Right kidney (tissue), 9 donors: ENCODE measurements around the gene CCT3.

Experiments used
- DNase-seq: peaks from one replicate; pipeline ENCODE4 v3.0.0-alpha.2; 2016
- long read RNA-seq, 8 donors: transcript quantifications; one replicate each; lab custom pipeline, GENCODE V29; 2026

CCT3 gene
- long read RNA-seq, donor 1, transcript CCT3-201 (14 exons, 2,150 nt), result major isoform, 87 of 198 reads
- long read RNA-seq, donor 1, partial matches to known transcripts, result 101 of 198 reads
- long read RNA-seq, donor 1, other reads (novel, unspliced or antisense), result 8 of 198 reads
- long read RNA-seq, donor 2, transcript CCT3-201 (14 exons, 2,150 nt), result major isoform, 36 of 67 reads
- long read RNA-seq, donor 2, partial matches to known transcripts, result 28 of 67 reads
- long read RNA-seq, donor 2, other reads (novel, unspliced or antisense), result 0 of 67 reads
- long read RNA-seq, donor 3, transcript CCT3-201 (14 exons, 2,150 nt), result major isoform, 34 of 45 reads
- long read RNA-seq, donor 3, partial matches to known transcripts, result 10 of 45 reads
- long read RNA-seq, donor 3, other reads (novel, unspliced or antisense), result 0 of 45 reads
- long read RNA-seq, donor 4, transcript CCT3-201 (14 exons, 2,150 nt), result major isoform, 58 of 121 reads
- long read RNA-seq, donor 4, partial matches to known transcripts, result 60 of 121 reads
- long read RNA-seq, donor 4, other reads (novel, unspliced or antisense), result 0 of 121 reads
- long read RNA-seq, donor 5, transcript CCT3-201 (14 exons, 2,150 nt), result major isoform, 69 of 121 reads
- long read RNA-seq, donor 5, partial matches to known transcripts, result 37 of 121 reads
- long read RNA-seq, donor 5, other reads (novel, unspliced or antisense), result 13 of 121 reads
- long read RNA-seq, donor 6, transcript CCT3-201 (14 exons, 2,150 nt), result major isoform, 26 of 65 reads
- long read RNA-seq, donor 6, partial matches to known transcripts, result 39 of 65 reads
- long read RNA-seq, donor 6, other reads (novel, unspliced or antisense), result 0 of 65 reads
- long read RNA-seq, donor 7, transcript CCT3-201 (14 exons, 2,150 nt), result major isoform, 74 of 161 reads
- long read RNA-seq, donor 7, partial matches to known transcripts, result 78 of 161 reads
- long read RNA-seq, donor 7, other reads (novel, unspliced or antisense), result 8 of 161 reads
- long read RNA-seq, donor 8, transcript CCT3-201 (14 exons, 2,150 nt), result major isoform, 58 of 96 reads
- long read RNA-seq, donor 8, partial matches to known transcripts, result 36 of 96 reads
- long read RNA-seq, donor 8, other reads (novel, unspliced or antisense), result 0 of 96 reads

DNA sequence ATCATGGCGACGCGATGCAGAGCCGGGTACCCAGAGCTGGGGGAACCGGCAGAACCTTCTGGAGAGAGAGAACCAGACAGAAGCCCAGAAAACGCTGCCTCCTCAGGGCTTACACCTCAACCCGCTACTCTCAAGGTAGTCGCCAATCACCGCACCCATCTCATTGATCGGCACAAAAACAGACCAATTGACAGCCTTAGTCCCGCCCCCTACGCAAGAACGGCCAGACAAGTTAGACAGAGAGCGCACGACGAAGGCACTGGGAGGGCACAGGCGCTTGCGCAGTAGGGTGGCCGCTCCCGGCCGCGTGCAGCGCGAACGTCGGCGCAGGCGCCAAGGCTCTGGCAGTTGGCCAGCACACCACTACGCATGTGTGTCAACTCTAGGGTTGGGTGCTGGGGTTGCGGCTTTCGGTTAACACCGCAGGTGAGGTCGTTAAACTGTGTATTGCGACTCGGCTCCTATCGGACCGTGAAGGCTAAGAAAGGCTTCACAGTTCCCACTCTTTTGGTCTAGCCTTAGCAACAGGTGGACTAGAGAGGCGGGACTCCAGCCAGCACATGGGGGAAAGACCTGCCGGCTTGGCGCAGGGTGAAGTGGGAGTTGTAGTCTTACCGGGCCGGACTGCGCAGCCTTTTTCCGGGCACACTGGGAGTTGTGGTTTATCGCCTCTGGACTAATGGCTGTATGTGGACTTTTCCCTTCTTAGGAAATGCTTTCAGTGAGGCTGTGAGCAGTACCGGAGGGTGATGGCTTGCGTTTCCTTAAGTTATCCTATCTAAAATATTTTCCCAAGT, at the start of gene CCT3, which contains the start of gene TSACC:
CCT3 (minus strand) TSS at position 113 of the 797 bp plus-strand sequence; CDS start at position 5, 108 bp downstream.
TSACC (plus strand) TSS at position 347 of the 797 bp plus-strand sequence. CDS start 1,232 bp downstream, outside the sequence.
- DNase-seq, result peak; percentile 99

DNA sequence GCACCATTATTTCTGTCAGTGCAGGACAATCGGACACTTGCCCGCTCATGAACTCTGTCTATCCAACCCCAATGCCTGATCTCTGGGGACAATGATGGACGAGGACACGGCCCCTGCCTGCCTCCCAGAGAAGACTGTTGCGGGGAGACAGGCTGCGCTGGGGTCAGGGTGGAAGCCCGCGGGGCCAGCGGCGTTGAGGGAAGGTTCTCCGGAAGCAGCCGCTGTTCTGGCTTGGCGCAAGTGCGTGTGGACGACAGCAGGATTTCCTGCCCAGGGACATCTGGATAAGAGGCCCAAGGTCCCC, 49.7 kb upstream of the CCT3 start:
- peak; percentile 44 for DNase-seq

DNA sequence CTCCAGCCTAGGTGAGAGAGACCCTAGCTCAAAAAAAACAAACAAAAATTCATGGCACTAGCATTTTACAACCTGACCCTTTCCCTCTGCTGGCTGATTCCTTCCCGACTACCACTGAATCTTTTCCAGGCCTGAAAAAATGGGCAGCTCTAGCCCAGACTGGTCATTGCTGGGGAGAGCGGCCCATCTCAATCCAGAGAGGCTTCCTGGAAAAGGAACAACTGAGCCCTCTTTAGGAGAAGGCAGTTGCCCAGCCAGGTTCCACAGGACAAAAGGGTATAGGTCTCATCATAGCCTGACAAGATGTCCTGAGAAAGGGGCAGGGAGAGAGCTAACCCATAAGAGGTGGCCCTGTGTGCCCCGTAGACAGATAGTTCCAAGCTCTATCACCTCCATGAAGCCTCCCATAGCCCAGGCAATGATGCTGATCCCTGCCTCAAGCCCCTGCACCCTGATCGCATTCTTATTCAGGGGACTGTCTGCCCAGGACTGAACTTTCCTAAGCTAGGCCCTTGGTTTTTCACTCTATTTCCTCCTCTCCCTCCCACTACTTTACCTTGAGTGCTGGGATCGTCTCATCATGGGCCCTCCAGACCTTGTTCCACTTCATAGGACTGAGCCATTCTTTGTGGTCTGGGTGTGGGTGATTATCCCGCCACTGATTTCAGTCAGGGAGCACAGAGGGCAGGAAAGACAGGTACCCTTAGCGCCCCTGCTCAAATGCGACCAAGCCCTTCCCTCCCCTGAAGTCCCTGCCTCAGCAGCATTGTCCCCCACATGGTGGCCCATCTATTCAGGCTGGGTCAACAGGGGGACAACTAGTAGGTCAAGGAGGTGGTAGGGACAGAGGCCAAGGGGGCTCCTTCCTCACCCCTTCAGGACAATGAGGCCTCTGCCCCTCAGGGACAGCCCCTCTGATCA, 49.1 kb upstream of the CCT3 start:
- no peak for DNase-seq

DNA sequence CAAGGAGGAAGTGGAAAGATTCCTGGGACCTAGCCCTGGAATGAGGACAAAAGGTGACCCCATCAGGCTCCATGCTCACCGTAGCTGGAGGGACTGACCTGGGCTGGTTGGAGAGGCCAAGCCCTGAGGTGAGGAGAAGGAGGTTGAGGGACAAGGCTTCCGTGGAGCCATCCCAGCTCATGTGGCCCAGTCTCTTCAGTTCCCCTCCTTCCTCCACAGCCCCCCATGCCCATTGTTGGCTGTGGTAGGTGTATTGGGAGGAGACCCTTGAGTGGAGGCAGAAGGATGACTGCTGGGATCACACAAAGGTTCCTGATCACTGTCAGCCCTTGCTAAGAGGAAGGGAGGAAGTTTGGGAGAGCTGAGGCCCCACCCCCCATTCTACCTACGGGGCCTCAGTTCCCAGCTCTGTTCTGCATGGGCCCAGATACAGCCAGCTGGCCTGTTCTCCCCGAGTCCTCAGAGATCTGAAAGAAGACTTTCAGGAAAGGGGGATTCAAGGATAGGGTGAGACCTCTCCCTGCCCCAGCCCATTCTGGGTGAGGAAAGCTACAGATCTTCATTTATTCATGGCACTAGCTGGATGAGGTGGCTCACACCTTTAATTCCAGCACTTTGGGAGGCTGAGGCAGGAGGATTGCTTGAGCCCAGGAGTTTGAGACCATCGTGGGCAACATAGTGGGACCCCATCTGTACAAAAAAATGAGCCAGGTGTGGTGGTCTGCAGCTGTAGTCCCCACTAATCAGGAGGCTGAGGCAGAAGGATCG, 48.2 kb upstream of the CCT3 start:
- no peak for DNase-seq

DNA sequence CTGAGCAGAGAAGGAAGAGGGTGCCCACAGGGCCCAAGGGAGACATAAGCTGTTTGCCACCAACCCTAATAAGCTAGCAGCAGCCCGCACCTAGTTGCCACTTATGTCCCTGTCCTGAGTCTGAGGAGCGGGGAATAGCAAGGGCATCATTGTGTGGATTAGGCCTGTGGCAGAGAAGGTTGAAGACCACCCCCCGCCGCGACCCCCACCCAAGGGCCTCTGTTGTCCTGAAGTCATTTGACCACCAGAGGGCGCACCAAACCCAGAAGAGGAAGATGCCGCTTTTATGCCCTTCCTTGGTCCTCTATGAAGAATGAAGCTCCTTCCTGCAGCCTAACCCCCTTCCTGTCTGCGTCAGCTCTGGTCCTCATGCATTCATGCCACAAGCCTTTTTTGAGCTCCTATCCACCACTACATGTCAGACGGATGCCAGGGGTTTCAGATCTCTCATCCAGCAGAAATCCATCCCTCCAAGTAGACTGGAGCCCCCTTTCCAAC, 47.5 kb upstream of the CCT3 start:
- peak; percentile 67 for DNase-seq

DNA sequence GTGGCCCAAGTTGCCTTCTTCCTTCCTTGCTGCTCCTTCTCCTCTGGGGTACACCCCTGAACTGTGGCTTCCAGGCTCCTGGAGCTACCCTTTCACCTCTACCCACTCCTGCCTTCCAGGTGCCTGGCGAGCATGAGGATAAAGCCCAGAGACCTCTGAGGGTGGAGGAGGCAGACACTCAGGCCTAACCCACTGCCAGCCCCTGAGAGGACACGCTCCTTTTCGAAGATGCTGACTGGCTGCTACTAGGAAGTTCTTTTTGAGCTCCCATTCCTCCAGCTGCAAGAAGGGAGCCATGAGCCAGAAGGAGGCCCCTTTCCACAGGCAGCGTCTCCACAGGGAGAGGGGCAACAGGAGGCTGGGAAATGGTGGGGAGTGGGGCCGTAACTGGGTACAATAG, 46.6 kb upstream of the CCT3 start:
- no peak for DNase-seq

DNA sequence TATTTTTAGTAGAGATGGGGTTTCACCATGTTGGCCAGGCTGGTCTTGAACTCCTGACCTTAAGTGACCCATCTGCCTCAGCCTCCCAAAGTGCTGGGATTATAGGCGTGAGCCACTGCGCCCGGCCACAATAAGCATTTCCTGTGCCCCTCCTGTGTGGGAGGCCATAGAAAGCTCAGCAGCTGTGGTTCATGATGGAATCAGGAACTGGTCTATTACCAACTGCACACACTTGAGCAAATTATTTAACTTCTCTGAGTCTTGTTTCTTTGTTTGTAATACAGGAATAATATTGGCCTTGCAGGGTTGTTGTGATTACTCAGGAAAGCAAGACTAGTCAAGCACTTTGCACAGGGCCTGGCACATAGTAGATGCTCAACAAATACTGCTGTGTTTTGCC, 45.9 kb upstream of the CCT3 start:
- DNase-seq, result no peak

DNA sequence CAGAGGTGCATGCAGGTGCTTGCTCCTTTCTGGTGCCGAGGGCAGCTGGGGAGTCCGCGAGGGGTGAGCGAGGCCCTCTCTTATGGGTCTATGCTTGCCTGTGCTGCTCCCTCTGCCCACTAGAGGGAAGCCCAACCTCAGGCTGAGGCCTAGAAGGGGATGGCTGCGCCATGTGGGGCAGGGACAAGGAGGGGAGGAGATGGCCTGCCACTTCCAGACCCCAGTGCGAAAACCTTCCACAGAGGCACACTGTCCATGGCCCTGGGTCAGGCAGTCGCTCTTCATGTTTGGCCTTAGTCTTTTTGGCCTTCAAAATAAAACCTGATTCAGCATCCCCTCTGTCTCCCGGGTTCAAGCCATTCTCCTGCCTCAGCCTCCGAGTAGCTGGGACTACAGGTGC, 44.9 kb upstream of the CCT3 start:
- DNase-seq, result peak; percentile 35

DNA sequence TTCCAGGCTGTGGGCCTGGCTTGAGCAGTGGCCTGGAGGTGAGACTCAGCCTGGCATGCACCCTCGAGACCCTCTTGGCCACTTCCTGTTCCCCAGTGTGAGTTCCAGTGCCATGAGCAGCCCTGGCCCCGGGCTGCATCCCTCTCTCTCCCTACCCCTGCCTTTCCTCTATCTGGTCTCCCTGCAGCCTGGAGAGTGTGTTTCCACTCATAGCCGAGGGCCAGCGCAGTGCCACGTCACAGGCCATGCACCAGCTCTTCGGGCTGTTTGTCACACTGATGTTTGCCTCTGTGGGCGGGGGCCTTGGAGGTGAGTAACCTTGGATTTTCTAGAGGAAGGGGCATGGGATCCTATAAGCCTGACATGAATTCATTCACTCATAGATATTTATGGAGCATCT, 44.5 kb upstream of the CCT3 start:
- DNase-seq, result no peak

DNA sequence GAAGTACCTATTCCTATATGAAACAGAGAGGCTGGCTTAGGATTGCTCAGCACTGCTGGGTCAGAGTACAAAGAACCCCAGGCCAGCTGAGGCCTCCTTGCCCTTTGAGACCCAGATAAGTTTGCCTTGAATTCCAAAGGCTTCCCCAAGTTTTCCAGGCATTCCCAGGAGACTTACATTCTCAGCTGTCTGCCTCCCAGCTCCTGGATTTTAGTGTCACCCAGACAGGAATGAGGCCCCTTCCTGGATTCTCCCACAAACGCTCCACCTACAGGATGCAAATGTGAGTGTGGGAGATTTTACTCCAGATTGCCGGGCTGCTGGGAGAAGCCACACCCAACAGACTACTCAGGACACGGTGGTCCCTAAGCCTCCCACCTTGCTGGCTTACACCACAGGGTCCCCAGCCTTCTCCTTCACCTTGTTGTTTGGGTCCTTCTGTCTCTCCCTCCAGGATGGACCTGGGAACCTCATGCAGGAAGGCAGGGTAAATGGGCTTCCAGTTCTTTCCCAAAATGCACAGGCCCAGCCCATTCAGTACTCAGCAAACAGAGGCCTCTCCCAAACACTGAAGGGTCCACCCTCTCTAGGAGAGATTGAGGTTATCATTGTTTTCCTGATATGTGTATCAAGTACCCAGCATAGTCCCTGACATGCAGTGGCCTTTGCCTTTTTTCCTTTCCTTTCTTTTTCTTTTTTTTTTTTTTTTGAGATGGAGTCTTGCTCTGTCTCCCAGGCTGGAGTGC, 41.5 kb upstream of the CCT3 start:
- no peak for DNase-seq

DNA sequence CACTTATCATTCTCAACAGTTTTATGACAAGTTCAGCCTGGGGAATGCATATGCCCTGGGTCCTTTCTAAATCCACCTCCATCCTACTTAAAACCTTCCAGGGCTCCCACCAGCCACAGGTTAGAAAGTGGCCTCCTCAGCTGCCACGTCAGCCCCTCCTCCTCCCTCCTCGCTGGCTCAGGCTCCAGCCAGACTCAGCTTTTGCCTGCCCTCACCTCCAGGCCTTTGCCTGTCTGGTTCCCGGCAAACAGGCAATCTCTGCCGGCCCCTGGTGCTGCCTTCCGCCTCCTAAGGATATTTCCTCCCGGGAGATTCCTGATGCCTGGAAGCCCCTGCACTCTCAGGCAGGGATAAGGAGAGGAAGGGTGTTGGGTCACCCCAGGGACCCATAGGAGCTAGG, 40.5 kb upstream of the CCT3 start:
- no peak for DNase-seq

DNA sequence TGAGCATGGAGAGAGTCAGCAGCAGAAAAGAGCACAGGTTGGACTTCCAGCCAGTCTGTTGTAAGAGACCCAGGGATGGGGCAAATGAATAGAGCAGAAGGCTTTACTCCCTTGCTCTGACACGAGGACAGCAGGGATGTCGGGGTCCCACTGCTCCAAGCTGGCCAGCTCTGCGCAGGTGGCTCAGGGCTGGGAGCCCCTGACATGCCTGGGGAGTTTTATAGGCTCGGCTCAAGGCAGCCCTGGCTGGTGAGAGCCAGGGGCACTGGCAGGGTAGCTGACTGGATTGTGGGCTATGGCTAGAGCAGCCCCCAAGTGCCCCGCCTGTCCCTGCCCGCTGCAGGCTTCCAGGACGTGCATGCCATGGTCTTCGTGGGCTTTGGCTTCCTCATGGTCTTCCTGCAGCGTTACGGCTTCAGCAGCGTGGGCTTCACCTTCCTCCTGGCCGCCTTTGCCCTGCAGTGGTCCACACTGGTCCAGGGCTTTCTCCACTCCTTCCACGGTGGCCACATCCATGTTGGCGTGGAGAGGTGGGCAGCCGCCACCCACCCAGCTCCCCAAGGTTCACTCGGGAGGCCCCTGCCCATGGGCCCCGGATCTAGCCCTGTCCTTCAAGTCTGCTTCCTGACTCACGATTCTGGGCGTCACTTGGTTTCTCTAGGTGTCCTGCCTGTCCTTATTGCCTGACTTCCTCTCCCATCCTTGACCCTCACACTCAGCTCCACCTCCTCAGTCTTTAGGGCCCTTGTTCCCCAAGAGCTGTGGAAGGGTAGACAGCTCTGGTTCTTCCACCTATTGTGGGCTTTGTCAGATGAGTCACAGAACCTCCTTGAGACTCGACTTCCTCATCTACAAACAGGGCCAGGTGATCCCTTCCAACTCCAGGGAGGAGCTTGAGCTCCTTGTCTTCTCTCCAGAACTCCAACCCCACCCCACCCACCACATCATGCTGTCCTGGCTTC, 39.1 kb upstream of the CCT3 start:
- DNase-seq, result no peak

DNA sequence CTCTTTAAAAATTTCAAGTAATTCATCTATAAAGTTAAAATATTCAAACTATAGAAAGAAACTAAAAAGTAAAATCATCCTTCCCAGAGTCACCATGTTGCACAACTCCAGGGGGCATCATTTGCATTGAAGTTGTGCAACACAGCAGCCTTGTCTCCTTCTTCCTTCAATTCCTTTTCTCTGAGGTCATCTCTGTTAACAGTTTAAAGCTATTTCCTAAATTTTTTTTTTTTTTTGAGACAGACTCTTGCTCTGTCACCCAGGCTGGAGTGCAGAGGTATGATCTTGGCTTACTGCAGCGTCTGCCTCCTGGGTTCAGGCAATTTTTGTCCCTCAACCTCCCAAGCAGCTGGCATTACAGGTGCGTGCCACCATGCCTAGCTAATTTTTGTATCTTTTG, 38.1 kb upstream of the CCT3 start:
- no peak for DNase-seq

DNA sequence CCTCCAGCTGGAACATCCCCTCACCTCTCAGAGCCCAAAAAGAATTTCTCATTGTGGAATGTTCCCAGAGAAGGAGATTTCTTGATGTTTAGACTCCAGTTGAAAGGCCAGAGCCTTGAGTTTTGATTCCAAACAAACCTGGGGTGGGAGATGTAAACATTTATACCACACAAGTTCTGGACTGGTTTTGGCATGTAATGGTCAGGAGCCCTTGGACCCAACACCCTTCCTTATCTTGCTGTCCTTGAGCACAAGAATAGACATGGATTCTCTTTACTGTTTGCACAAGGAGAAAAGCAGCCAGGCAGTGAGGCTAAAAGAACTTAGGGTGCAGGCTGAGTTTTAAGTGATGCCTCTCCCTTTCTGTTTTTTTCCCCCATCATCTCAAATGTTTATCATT, 35.5 kb upstream of the CCT3 start:
- no peak for DNase-seq

DNA sequence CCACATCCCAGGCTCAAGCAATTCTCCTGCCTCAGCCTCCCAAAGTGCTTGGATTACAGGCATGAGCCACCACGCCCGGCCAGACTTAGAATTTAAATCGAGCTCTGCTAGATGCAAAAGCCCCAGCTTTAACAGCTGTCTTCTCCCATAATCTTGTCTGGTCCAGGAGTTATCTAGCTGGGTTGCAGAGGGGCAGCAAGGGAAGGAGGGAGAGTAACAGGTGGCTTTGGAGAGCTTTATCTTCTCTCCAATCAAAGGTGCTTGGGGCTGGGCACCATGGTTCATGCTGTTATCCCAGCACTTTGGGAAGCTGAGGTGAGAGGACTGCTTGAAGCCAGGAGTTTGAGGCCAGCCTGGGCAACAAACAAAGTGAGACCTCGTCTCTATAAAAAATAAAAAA, 34.8 kb upstream of the CCT3 start:
- DNase-seq, result no peak

DNA sequence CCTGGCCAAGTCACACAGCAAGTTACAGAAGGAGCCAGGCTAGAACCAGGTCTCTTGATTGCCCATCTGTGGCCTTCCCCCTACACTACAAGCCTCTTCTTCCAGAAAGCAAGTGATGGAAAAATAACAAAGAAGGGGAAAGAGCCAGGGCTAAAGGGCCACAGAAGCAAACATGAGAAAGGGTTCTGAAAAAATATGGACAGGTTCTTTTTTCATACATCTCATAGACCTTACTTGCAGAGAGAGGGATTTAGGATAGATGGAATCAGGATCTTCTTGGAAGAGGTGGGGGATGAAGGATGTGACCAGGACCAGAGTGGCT, 34.1 kb upstream of the CCT3 start:
- DNase-seq, result no peak

DNA sequence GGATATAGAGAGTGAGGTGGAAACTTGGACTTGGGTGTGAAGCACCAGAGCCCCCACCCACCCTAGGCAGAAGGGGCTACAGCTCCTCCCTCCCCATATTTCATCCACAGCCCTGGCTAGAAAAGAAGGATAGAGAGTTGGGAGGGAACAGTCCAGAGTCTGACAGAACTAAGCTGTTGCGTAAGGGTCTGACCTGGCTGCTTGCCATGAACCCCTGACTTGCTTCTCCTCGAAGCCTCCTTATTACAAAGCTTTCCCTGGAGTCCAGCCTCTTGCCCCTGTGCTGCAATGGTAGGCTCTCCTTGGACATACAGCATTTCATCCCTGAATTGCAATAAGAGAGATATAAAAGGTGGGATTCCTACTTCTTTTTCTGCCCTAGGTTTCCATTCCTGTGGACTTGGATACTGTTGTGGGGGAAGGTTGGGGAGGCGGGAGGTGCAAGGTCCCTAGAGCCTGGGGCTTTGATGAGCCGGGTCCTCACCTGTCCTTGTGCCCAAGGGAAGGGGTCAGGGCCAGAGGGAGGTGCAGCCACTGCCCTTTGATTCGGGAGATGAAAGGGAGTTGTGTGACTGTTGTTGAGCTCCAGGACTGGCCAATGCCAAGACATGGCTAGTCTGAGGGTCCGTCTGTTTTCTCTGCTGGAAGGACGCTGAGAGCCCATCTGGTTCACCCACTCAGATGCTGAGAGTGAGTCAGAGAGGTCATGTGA, 33.6 kb upstream of the CCT3 start:
- peak; percentile 26 for DNase-seq
